ENCODE data around the gene MDN1. TPM values are rescaled to one million over a fixed set of nuclear protein-coding genes. Genes with fewer than 3 reads are reported as not detected.

The MDN1 gene
- total RNA-seq, 2 experiments from 2014 or later: 40.3 to 40.4 TPM

- Mint-ChIP-seq H3K36me3 (ENCODE audit: low read depth) (peaks cover 86% of the 10 kb centered on the region), H3K4me3 (no peak overlapping the region), H3K4me1 (ENCODE audit: low read depth) (no peaks in the 10 kb centered on the region), H3K27ac (no peak overlapping the region), H3K27me3 (no peaks in the 10 kb centered on the region), H3K9me3 (no peaks in the 10 kb centered on the region)
- ChIA-PET POLR2A (no interaction called here), CTCF (no interaction called here)
- intact Hi-C loops (cut with DNase I, micrococcal nuclease): no loop called here
- no peak for ATAC-seq (ENCODE audit: poor library complexity)
- Histone ChIP-seq H3K4me3 (ENCODE audit: low read length) (no peak overlapping the region), H3K36me3 (ENCODE audit: insufficient read depth, low read length) (peaks cover 84% of the 10 kb centered on the region), H3K4me1 (ENCODE audit: insufficient read depth, low read length) (no peaks in the 10 kb centered on the region), H3K9me3 (ENCODE audit: control insufficient read depth in 1 of 2, insufficient read depth in 1 of 2, low read length in 2 of 2) (peaks cover 4 to 6% of the 10 kb centered on the region in 2 experiments), H3K27me3 (ENCODE audit: control insufficient read depth in 1 of 2, insufficient read depth in 2 of 2, low read length in 2 of 2) (no peaks in the 10 kb centered on the region), H3K27ac (ENCODE audit: low read depth in 1 of 2, low read length in 2 of 2) (no peak overlapping the region)
- DNase-seq: no peak
- TF ChIP-seq CTCF (IDR thresholded peaks at IDR 0.05): no peak
These were observed 38.2 kb downstream of the MDN1 start for GRCh38 chr6:89781070-89782034.

GRCh38 chr6:89777455-89777854 lies 42.1 kb downstream of the MDN1 start:
- Mint-ChIP-seq H3K4me1 (ENCODE audit: low read depth) (no peaks in the 10 kb centered on the region), H3K27ac (no peak overlapping the region), H3K27me3 (no peaks in the 10 kb centered on the region), H3K4me3 (no peak overlapping the region), H3K36me3 (ENCODE audit: low read depth) (peaks cover 87% of the 10 kb centered on the region), H3K9me3 (no peaks in the 10 kb centered on the region)
- Histone ChIP-seq H3K27ac (ENCODE audit: low read depth in 1 of 2, low read length in 2 of 2) (no peak overlapping the region), H3K27me3 (ENCODE audit: control insufficient read depth in 1 of 2, insufficient read depth in 2 of 2, low read length in 2 of 2) (no peaks in the 10 kb centered on the region), H3K4me1 (ENCODE audit: insufficient read depth, low read length) (no peaks in the 10 kb centered on the region), H3K36me3 (ENCODE audit: insufficient read depth, low read length) (peaks cover 67% of the 10 kb centered on the region), H3K9me3 (ENCODE audit: control insufficient read depth in 1 of 2, insufficient read depth in 1 of 2, low read length in 2 of 2) (no peaks in the 10 kb centered on the region), H3K4me3 (ENCODE audit: low read length) (no peak overlapping the region)
- intact Hi-C loops (cut with DNase I, micrococcal nuclease): no loop called here
- TF ChIP-seq CTCF (IDR thresholded peaks at IDR 0.05): no peak
- ChIA-PET POLR2A (no interaction called here), CTCF (no interaction called here)
- no peak for DNase-seq
- no peak for ATAC-seq (ENCODE audit: poor library complexity)

- H3K4me3 Mint-ChIP-seq: no peak overlapping the region
- DNase-seq (no peak), ATAC-seq (ENCODE audit: poor library complexity) (no peak)
- no peaks in the 10 kb centered on the region for H3K9me3 Mint-ChIP-seq
- Histone ChIP-seq H3K4me3 (ENCODE audit: low read length) (no peak overlapping the region), H3K27me3 (ENCODE audit: control insufficient read depth in 1 of 2, insufficient read depth in 2 of 2, low read length in 2 of 2) (no peaks in the 10 kb centered on the region), H3K4me1 (ENCODE audit: insufficient read depth, low read length) (no peaks in the 10 kb centered on the region), H3K9me3 (ENCODE audit: control insufficient read depth in 1 of 2, insufficient read depth in 1 of 2, low read length in 2 of 2) (no peaks in the 10 kb centered on the region), H3K36me3 (ENCODE audit: insufficient read depth, low read length) (peaks cover 69% of the 10 kb centered on the region), H3K27ac (ENCODE audit: low read depth in 1 of 2, low read length in 2 of 2) (no peak overlapping the region)
- H3K36me3 Mint-ChIP-seq (ENCODE audit: low read depth): peaks cover 87% of the 10 kb centered on the region
- TF ChIP-seq CTCF (IDR thresholded peaks at IDR 0.05): no peak
- intact Hi-C loops (cut with DNase I, micrococcal nuclease): no loop called here
- ChIA-PET POLR2A (no interaction called here), CTCF (no interaction called here)
- H3K27ac Mint-ChIP-seq: no peak overlapping the region
- H3K27me3 Mint-ChIP-seq: no peaks in the 10 kb centered on the region
- H3K4me1 Mint-ChIP-seq (ENCODE audit: low read depth): no peaks in the 10 kb centered on the region
These were observed 42.9 kb downstream of the MDN1 start for GRCh38 chr6:89776583-89777233.

Data from CD4-positive, alpha-beta T cell (primary cell).